GM23338 (cell line): ENCODE measurements around the gene PIGK. TPM values are rescaled to one million over a fixed set of nuclear protein-coding genes. Genes with fewer than 3 reads are reported as not detected.

Experiments used
- ATAC-seq: fragments of 200-7000 bp; cut with Tn5 transposase; 3 replicates; pipeline ENCODE4 v1.9.1; 2020
- DNase-seq: peaks from one replicate; pipeline ENCODE4 v3.0.0-alpha.2; 2015; ENCODE audit warnings: low spot score
- H2AFZ ChIP-seq: fragments of 200-600 bp; sonication (generic); 2 replicates; pipeline ENCODE4 v1.8.0; 2016; ENCODE audit warnings: antibody characterized with exemption, mild to moderate bottlenecking, moderate library complexity
- H3F3A ChIP-seq: fragments of 200-600 bp; sonication (generic); replicated peaks from 2 replicates; pipeline ENCODE4 v1.8.0; 2017; ENCODE audit warnings: antibody characterized with exemption, mixed run types, low read depth
- H3K27ac ChIP-seq: fragments of 200-600 bp; sonication (generic); 2 replicates; pipeline ENCODE4 v1.6.1; 2016; ENCODE audit warnings: low read depth
- H3K27me3 ChIP-seq: fragments of 200-600 bp; sonication (generic); 2 replicates; pipeline ENCODE4 v1.8.0; 2016; ENCODE audit warnings: mild to moderate bottlenecking, mixed run types, moderate library complexity; ENCODE audit not compliant: insufficient read depth
- H3K36me3 ChIP-seq: fragments of 200-600 bp; sonication (generic); 2 replicates; pipeline ENCODE4 v1.8.0; 2016; ENCODE audit warnings: mild to moderate bottlenecking; ENCODE audit not compliant: insufficient read depth
- H3K4me1 ChIP-seq: fragments of 200-600 bp; sonication (generic); 2 replicates; pipeline ENCODE4 v1.8.0; 2016; ENCODE audit warnings: mild to moderate bottlenecking, moderate library complexity; ENCODE audit not compliant: insufficient read depth
- H3K4me2 ChIP-seq: fragments of 200-600 bp; sonication (generic); 2 replicates; pipeline ENCODE4 v1.7.1; 2017; ENCODE audit warnings: mixed run types
- H3K4me3 ChIP-seq: fragments of 200-600 bp; sonication (generic); 2 replicates; pipeline ENCODE4 v1.6.1; 2016; ENCODE audit warnings: mixed run types
- H3K79me2 ChIP-seq: fragments of 200-600 bp; sonication (generic); replicated peaks from 2 replicates; pipeline ENCODE4 v1.8.0; 2017; ENCODE audit warnings: mild to moderate bottlenecking; ENCODE audit not compliant: insufficient read depth
- H3K9me2 ChIP-seq: fragments of 200-600 bp; sonication (generic); 2 replicates; pipeline ENCODE4 v1.8.0; 2017; ENCODE audit not compliant: insufficient read depth
- H4K20me1 ChIP-seq: fragments of 200-600 bp; sonication (generic); replicated peaks from 2 replicates; pipeline ENCODE4 v1.8.0; 2017; ENCODE audit warnings: mild to moderate bottlenecking; ENCODE audit not compliant: insufficient read depth
- H3K27ac Mint-ChIP-seq: 2 replicates; pipeline ENCODE4 v1.8.0; 2020; ENCODE audit warnings: inconsistent platforms, mild to moderate bottlenecking, moderate library complexity, mixed read lengths
- H3K27me3 Mint-ChIP-seq: 3 replicates; pipeline ENCODE4 v1.8.0; 2022; ENCODE audit warnings: low read depth, mild to moderate bottlenecking, moderate library complexity, mixed read lengths, inconsistent platforms; ENCODE audit not compliant: insufficient read depth, poor library complexity
- H3K36me3 Mint-ChIP-seq: 3 replicates; pipeline ENCODE4 v1.8.0; 2021; ENCODE audit warnings: low read depth, mild to moderate bottlenecking, inconsistent platforms, moderate library complexity, mixed read lengths
- H3K4me1 Mint-ChIP-seq: 3 replicates; pipeline ENCODE4 v1.8.0; 2020; ENCODE audit warnings: mild to moderate bottlenecking, inconsistent platforms, mixed read lengths
- H3K4me3 Mint-ChIP-seq: 3 replicates; pipeline ENCODE4 v1.8.0; 2021; ENCODE audit warnings: moderate library complexity, mild to moderate bottlenecking, inconsistent platforms, mixed read lengths
- H3K9me3 Mint-ChIP-seq: 3 replicates; pipeline ENCODE4 v1.8.0; 2020; ENCODE audit warnings: moderate library complexity, mild to moderate bottlenecking, inconsistent platforms, mixed read lengths
- EZH2phosphoT487 ChIP-seq: fragments of 200-600 bp; sonication (generic); IDR thresholded peaks from one replicate; pipeline ENCODE4 v1.8.1; 2018; ENCODE audit warnings: antibody characterized with exemption; ENCODE audit not compliant: unreplicated experiment
- polyA plus RNA-seq: library from polyadenylated mRNA; unstranded; fragments of >200 nt; fragmentation: Nextera tagmentation; extraction: Ambion mirVana; gene quantifications from 2 replicates; pipeline ENCODE4 v1.2.1, GENCODE V29; 2016
- total RNA-seq: library from RNA; depleted of rRNA; stranded (reverse); fragments of >200 nt; shearing (Covaris generic); gene quantifications from 2 replicates; pipeline ENCODE4 v1.2.3, GENCODE V29; 2014
- TF ChIP-seq, protein P1 (sequence below): IDR thresholded peaks from 2 replicates; pipeline ENCODE4 v1.6.1; 2016; ENCODE audit warnings: antibody characterized with exemption
- TF ChIP-seq, protein P2 (sequence below): fragments of 250-450 bp; sonication (Bioruptor Pico); IDR thresholded peaks from 2 replicates; pipeline ENCODE4 v1.5.0; 2020; ENCODE audit warnings: mild to moderate bottlenecking, moderate library complexity
- TF ChIP-seq, protein P3 (sequence below): IDR thresholded peaks from one replicate; pipeline ENCODE4 v1.6.1; 2018; ENCODE audit warnings: antibody characterized with exemption; ENCODE audit not compliant: unreplicated experiment

Gene PIGK
- total and polyA plus RNA-seq, 2 experiments from 2014 or later = 16.4 to 26.4 TPM

DNA sequence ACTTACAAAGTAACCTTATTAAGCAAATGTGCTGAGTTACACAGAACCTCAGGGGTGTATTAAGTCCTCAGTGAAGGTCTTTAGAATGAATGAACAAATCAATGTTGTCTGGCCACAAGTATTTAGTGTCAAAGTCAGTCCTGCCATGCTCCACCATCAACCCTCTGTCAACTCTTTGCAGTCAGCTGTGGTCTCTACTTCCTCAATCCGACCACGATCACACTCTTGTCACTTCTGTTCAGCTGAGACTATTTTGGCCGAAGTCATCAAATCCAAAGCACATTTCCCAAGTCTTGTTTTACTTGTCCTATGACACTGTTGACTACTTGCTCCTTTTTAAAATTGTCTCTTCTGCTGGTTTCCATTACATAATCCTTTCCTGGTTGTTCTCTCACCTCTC lies 178.4 kb downstream of the PIGK start:
- Histone ChIP-seq H3K4me3 (no peak overlapping the region), H3K4me2 (no peak overlapping the region), H3K27me3 (no peaks in the 10 kb centered on the region), H3K4me1 (no peaks in the 10 kb centered on the region), H4K20me1 (no peaks in the 10 kb centered on the region), H3F3A (no peaks in the 10 kb centered on the region), H3K79me2 (no peaks in the 10 kb centered on the region), H3K36me3 (no peaks in the 10 kb centered on the region), H3K9me2 (no peaks in the 10 kb centered on the region), H3K27ac (no peak overlapping the region), H2AFZ (no peak overlapping the region)
- H3K27ac Mint-ChIP-seq = no peak overlapping the region
- ATAC-seq (no peak), DNase-seq (no peak)
- no peaks in the 10 kb centered on the region for H3K27me3 Mint-ChIP-seq
- no peak for TF ChIP-seq EZH2phosphoT487
- TF ChIP-seq, protein P1, sequence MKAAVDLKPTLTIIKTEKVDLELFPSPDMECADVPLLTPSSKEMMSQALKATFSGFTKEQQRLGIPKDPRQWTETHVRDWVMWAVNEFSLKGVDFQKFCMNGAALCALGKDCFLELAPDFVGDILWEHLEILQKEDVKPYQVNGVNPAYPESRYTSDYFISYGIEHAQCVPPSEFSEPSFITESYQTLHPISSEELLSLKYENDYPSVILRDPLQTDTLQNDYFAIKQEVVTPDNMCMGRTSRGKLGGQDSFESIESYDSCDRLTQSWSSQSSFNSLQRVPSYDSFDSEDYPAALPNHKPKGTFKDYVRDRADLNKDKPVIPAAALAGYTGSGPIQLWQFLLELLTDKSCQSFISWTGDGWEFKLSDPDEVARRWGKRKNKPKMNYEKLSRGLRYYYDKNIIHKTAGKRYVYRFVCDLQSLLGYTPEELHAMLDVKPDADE = no peak
- TF ChIP-seq, protein P2, sequence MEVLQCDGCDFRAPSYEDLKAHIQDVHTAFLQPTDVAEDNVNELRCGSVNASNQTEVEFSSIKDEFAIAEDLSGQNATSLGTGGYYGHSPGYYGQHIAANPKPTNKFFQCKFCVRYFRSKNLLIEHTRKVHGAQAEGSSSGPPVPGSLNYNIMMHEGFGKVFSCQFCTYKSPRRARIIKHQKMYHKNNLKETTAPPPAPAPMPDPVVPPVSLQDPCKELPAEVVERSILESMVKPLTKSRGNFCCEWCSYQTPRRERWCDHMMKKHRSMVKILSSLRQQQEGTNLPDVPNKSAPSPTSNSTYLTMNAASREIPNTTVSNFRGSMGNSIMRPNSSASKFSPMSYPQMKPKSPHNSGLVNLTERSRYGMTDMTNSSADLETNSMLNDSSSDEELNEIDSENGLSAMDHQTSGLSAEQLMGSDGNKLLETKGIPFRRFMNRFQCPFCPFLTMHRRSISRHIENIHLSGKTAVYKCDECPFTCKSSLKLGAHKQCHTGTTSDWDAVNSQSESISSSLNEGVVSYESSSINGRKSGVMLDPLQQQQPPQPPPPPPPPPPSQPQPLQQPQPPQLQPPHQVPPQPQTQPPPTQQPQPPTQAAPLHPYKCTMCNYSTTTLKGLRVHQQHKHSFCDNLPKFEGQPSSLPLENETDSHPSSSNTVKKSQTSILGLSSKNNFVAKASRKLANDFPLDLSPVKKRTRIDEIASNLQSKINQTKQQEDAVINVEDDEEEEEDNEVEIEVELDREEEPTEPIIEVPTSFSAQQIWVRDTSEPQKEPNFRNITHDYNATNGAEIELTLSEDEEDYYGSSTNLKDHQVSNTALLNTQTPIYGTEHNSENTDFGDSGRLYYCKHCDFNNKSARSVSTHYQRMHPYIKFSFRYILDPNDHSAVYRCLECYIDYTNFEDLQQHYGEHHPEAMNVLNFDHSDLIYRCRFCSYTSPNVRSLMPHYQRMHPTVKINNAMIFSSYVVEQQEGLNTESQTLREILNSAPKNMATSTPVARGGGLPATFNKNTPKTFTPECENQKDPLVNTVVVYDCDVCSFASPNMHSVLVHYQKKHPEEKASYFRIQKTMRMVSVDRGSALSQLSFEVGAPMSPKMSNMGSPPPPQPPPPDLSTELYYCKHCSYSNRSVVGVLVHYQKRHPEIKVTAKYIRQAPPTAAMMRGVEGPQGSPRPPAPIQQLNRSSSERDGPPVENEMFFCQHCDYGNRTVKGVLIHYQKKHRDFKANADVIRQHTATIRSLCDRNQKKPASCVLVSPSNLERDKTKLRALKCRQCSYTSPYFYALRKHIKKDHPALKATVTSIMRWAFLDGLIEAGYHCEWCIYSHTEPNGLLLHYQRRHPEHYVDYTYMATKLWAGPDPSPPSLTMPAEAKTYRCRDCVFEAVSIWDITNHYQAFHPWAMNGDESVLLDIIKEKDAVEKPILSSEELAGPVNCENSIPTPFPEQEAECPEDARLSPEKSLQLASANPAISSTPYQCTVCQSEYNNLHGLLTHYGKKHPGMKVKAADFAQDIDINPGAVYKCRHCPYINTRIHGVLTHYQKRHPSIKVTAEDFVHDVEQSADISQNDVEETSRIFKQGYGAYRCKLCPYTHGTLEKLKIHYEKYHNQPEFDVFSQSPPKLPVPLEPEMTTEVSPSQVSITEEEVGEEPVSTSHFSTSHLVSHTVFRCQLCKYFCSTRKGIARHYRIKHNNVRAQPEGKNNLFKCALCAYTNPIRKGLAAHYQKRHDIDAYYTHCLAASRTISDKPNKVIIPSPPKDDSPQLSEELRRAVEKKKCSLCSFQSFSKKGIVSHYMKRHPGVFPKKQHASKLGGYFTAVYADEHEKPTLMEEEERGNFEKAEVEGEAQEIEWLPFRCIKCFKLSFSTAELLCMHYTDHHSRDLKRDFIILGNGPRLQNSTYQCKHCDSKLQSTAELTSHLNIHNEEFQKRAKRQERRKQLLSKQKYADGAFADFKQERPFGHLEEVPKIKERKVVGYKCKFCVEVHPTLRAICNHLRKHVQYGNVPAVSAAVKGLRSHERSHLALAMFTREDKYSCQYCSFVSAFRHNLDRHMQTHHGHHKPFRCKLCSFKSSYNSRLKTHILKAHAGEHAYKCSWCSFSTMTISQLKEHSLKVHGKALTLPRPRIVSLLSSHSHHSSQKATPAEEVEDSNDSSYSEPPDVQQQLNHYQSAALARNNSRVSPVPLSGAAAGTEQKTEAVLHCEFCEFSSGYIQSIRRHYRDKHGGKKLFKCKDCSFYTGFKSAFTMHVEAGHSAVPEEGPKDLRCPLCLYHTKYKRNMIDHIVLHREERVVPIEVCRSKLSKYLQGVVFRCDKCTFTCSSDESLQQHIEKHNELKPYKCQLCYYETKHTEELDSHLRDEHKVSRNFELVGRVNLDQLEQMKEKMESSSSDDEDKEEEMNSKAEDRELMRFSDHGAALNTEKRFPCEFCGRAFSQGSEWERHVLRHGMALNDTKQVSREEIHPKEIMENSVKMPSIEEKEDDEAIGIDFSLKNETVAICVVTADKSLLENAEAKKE (CRISPR knock-in tag) = no peak
- TF ChIP-seq, protein P3, sequence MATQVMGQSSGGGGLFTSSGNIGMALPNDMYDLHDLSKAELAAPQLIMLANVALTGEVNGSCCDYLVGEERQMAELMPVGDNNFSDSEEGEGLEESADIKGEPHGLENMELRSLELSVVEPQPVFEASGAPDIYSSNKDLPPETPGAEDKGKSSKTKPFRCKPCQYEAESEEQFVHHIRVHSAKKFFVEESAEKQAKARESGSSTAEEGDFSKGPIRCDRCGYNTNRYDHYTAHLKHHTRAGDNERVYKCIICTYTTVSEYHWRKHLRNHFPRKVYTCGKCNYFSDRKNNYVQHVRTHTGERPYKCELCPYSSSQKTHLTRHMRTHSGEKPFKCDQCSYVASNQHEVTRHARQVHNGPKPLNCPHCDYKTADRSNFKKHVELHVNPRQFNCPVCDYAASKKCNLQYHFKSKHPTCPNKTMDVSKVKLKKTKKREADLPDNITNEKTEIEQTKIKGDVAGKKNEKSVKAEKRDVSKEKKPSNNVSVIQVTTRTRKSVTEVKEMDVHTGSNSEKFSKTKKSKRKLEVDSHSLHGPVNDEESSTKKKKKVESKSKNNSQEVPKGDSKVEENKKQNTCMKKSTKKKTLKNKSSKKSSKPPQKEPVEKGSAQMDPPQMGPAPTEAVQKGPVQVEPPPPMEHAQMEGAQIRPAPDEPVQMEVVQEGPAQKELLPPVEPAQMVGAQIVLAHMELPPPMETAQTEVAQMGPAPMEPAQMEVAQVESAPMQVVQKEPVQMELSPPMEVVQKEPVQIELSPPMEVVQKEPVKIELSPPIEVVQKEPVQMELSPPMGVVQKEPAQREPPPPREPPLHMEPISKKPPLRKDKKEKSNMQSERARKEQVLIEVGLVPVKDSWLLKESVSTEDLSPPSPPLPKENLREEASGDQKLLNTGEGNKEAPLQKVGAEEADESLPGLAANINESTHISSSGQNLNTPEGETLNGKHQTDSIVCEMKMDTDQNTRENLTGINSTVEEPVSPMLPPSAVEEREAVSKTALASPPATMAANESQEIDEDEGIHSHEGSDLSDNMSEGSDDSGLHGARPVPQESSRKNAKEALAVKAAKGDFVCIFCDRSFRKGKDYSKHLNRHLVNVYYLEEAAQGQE = no peak
- H3K4me1 Mint-ChIP-seq = no peaks in the 10 kb centered on the region; the same call in 2 of the 3 replicates
- peaks cover 3% of the 10 kb centered on the region; the same call in 2 of the 3 replicates for H3K36me3 Mint-ChIP-seq
- H3K4me3 Mint-ChIP-seq = no peak overlapping the region
- H3K9me3 Mint-ChIP-seq = peaks cover 5% of the 10 kb centered on the region; the same call in 2 of the 3 replicates
